ENCODE data around the gene SFXN1.

DNA sequence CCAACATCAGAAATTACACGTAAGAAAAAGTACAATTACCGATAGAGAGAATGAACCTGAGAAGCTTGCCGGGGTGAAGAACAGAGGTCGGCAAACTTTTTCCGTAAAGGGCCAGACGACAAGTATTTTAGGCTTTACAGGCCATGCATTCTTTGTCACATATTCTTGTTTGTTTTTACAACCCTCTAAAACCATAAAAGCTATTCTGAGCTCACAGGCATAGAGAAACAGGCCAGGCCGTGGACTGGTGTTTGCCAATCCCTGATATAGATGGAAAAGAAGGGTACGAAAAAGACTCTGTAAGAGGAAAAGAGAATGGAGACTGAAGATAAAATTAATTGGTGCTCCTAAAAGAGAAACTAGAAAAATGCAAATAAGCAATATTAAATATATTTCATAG is 15.4 kb downstream of the SFXN1 start:
- TF ChIP-seq POLR2AphosphoS5 (IDR thresholded peaks at IDR 0.05; ENCODE audit: low read depth, low read length) (no peak), POLR2A (IDR thresholded peaks at IDR 0.05; ENCODE audit: low read depth, low read length) (no peak)

Data from GM12892 (cell line).